ENCODE measurements around the gene TMEM255B.

The TMEM255B gene

GRCh38 chr13:113774177-113775107 lies 15.4 kb downstream of the TMEM255B start:
- H3K27me3 ChIP-seq, result no peaks in the 10 kb centered on the region
- H3K4me1 ChIP-seq, result peaks cover 33% of the 10 kb centered on the region; the same call in 1 of the 2 replicates
- H3K9ac ChIP-seq, result no peak overlapping the region
- H4K20me1 ChIP-seq, result 0 out of 2 replicates have a peak, but pooled peaks cover 12% of the 10 kb centered on the region
- TF ChIP-seq Cebpa-rat (IDR thresholded peaks at IDR 0.05), result no peak
- no peak overlapping the region; the same call in 1 of the 2 replicates for H3K4me2 ChIP-seq
- peaks cover 38% of the 10 kb centered on the region for H3K9me3 ChIP-seq
- H3K27ac ChIP-seq, result no peak overlapping the region
- H3K36me3 ChIP-seq, result peaks cover 12% of the 10 kb centered on the region; the same call in 1 of the 2 replicates
- no peak overlapping the region for H3K4me3 ChIP-seq

GRCh38 chr13:113775451-113776145 lies 16.6 kb downstream of the TMEM255B start:
- H3K9ac ChIP-seq, result no peak overlapping the region
- H3K27ac ChIP-seq, result no peak overlapping the region
- H3K4me3 ChIP-seq, result no peak overlapping the region

GRCh38 chr13:113776231-113777125 lies 17.5 kb downstream of the TMEM255B start:
- H3K4me3 ChIP-seq, result no peak overlapping the region
- H3K27me3 ChIP-seq, result no peaks in the 10 kb centered on the region
- no peak overlapping the region for H3K9ac ChIP-seq
- peaks cover 5% of the 10 kb centered on the region; the same call in 1 of the 2 replicates for H3K36me3 ChIP-seq
- H4K20me1 ChIP-seq, result 0 out of 2 replicates have a peak, but pooled peaks cover 12% of the 10 kb centered on the region
- TF ChIP-seq Cebpa-rat (IDR thresholded peaks at IDR 0.05), result no peak
- H3K4me2 ChIP-seq, result no peak overlapping the region
- no peak overlapping the region for H3K27ac ChIP-seq
- peaks cover 23% of the 10 kb centered on the region; the same call in 1 of the 2 replicates for H3K4me1 ChIP-seq
- H3K9me3 ChIP-seq, result peaks cover 18% of the 10 kb centered on the region

More at GRCh38 chr13:113775451-113776145, 16.6 kb downstream of the TMEM255B start:
- no peaks in the 10 kb centered on the region for H3K27me3 ChIP-seq
- H3K36me3 ChIP-seq, result peaks cover 5% of the 10 kb centered on the region; the same call in 1 of the 2 replicates
- peaks cover 23% of the 10 kb centered on the region; the same call in 1 of the 2 replicates for H3K4me1 ChIP-seq
- no peak for TF ChIP-seq Cebpa-rat (IDR thresholded peaks at IDR 0.05)
- peak overlapping the region; percentile 9; the same call in 1 of the 2 replicates for H3K4me2 ChIP-seq
- peaks cover 27% of the 10 kb centered on the region for H3K9me3 ChIP-seq
- 0 out of 2 replicates have a peak, but pooled peaks cover 12% of the 10 kb centered on the region for H4K20me1 ChIP-seq

- Histone ChIP-seq H4K20me1 (0 out of 2 replicates have a peak, but pooled peaks cover 12% of the 10 kb centered on the region), H3K27me3 (no peaks in the 10 kb centered on the region)
- TF ChIP-seq Cebpa-rat (IDR thresholded peaks at IDR 0.05), result no peak
These were observed 18.6 kb downstream of the TMEM255B start for GRCh38 chr13:113777311-113778260.

GRCh38 chr13:113781571-113781970 lies 22.5 kb downstream of the TMEM255B start:
- no peaks in the 10 kb centered on the region for H3K27me3 ChIP-seq
- no peak overlapping the region for H3K9ac ChIP-seq

More at GRCh38 chr13:113777311-113778260, 18.6 kb downstream of the TMEM255B start:
- Histone ChIP-seq H3K4me1 (peaks cover 17% of the 10 kb centered on the region; the same call in 1 of the 2 replicates), H3K9ac (no peak overlapping the region), H3K36me3 (peaks cover 5% of the 10 kb centered on the region; the same call in 1 of the 2 replicates), H3K27ac (no peak overlapping the region), H3K9me3 (peaks cover 7% of the 10 kb centered on the region), H3K4me2 (no peak overlapping the region), H3K4me3 (no peak overlapping the region)

GRCh38 chr13:113782472-113782871 lies 23.4 kb downstream of the TMEM255B start:
- no peak overlapping the region for H3K27ac ChIP-seq
- no peaks in the 10 kb centered on the region for H3K27me3 ChIP-seq
- H4K20me1 ChIP-seq, result 0 out of 2 replicates have a peak, but pooled peaks cover 18% of the 10 kb centered on the region
- TF ChIP-seq Cebpa-rat (IDR thresholded peaks at IDR 0.05), result no peak
- no peak overlapping the region for H3K4me2 ChIP-seq
- H3K9me3 ChIP-seq, result 0 out of 2 replicates have a peak, but pooled peaks cover 6% of the 10 kb centered on the region
- H3K9ac ChIP-seq, result no peak overlapping the region
- H3K36me3 ChIP-seq, result peaks cover 15% of the 10 kb centered on the region; the same call in 1 of the 2 replicates
- no peak overlapping the region for H3K4me3 ChIP-seq
- peaks cover 11% of the 10 kb centered on the region; the same call in 1 of the 2 replicates for H3K4me1 ChIP-seq

More at GRCh38 chr13:113781571-113781970, 22.5 kb downstream of the TMEM255B start:
- Histone ChIP-seq H3K4me1 (peaks cover 11% of the 10 kb centered on the region; the same call in 1 of the 2 replicates), H3K4me3 (no peak overlapping the region), H3K4me2 (no peak overlapping the region), H3K9me3 (0 out of 2 replicates have a peak, but pooled peaks cover 6% of the 10 kb centered on the region), H3K27ac (no peak overlapping the region), H3K36me3 (peaks cover 15% of the 10 kb centered on the region; the same call in 1 of the 2 replicates), H4K20me1 (0 out of 2 replicates have a peak, but pooled peaks cover 23% of the 10 kb centered on the region)
- TF ChIP-seq Cebpa-rat (IDR thresholded peaks at IDR 0.05), result no peak

GRCh38 chr13:113783200-113783881 lies 24.3 kb downstream of the TMEM255B start:
- Histone ChIP-seq H3K4me3 (no peak overlapping the region), H3K36me3 (peaks cover 15% of the 10 kb centered on the region; the same call in 1 of the 2 replicates), H3K4me2 (no peak overlapping the region), H3K27me3 (no peaks in the 10 kb centered on the region), H3K9me3 (0 out of 2 replicates have a peak, but pooled peaks cover 6% of the 10 kb centered on the region), H3K27ac (no peak overlapping the region), H3K9ac (no peak overlapping the region), H3K4me1 (peaks cover 11% of the 10 kb centered on the region; the same call in 1 of the 2 replicates), H4K20me1 (0 out of 2 replicates have a peak, but pooled peaks cover 11% of the 10 kb centered on the region)
- no peak for TF ChIP-seq Cebpa-rat (IDR thresholded peaks at IDR 0.05)

All from BLaER1 (cell line).